Stomach (tissue), 4 donors: ENCODE results near the gene PLD4.
"Not testable (repeated sequence)": the region's sequence is repeated elsewhere in the genome, so short reads cannot be mapped to it uniquely, and the experiment has no call there.

ENCODE experiments used
- POLR2A ChIP-seq, 4 donors: fragments of 450-650 bp; IDR thresholded peaks; one replicate each; pipeline ENCODE4 v1.6.1; 2016; ENCODE audit warnings: antibody characterized with exemption in 4 of 4, control low read depth in 2 of 4, mild to moderate bottlenecking in 1 of 4, moderate library complexity in 1 of 4
- TF ChIP-seq, protein P1 (sequence below), 7 experiments: fragments of 450-650 bp in 4 of 7; fragments of 200-600 bp in 3 of 7; sonication (generic) in 3 of 7; IDR thresholded peaks; one replicate each; pipeline ENCODE4 v1.5.1; 2016 to 2019; ENCODE audit warnings: antibody characterized with exemption in 7 of 7, control low read depth in 2 of 7, mild to moderate bottlenecking in 1 of 7

DNA sequence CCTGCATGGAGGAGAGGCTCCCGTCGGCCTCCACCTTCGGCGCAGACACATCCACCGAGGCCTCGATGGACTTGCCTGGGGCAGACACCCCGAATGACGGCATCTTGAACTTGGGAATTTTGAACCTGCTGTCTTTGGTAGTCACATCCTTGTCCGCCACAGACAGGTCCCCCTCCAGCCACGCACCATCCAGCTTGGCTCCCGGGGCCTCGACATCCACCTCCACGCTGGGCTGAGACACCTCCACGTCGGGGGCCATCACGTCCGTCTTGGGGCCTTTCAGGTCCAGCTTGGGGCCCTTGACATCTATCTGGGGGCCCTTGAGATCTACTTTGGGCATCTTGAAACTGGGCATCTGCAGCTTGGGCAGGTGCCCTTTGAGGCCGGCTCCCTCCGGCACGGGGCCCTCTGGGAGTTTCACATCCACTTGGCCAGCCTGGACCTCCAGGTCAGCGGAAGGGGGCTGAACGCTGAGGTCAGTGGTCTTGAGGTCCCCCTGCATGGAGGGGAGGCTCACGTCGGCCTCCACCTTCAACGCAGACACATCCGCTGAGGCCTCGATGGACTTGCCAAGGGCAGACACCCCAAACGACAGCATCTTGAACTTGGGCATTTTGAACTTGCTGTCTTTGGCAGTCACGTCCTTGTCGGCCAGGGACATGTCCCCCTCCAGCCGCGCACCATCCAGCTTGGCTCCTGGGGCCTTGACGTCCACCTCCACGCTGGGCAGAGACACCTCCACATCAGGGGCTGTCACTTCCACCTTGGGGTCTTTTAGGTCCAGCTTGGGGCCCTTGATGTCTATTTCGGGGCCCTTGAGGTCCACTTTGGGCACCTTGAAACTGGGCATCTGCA lies 23.4 kb downstream of the PLD4 start:
- TF ChIP-seq, protein P1, sequence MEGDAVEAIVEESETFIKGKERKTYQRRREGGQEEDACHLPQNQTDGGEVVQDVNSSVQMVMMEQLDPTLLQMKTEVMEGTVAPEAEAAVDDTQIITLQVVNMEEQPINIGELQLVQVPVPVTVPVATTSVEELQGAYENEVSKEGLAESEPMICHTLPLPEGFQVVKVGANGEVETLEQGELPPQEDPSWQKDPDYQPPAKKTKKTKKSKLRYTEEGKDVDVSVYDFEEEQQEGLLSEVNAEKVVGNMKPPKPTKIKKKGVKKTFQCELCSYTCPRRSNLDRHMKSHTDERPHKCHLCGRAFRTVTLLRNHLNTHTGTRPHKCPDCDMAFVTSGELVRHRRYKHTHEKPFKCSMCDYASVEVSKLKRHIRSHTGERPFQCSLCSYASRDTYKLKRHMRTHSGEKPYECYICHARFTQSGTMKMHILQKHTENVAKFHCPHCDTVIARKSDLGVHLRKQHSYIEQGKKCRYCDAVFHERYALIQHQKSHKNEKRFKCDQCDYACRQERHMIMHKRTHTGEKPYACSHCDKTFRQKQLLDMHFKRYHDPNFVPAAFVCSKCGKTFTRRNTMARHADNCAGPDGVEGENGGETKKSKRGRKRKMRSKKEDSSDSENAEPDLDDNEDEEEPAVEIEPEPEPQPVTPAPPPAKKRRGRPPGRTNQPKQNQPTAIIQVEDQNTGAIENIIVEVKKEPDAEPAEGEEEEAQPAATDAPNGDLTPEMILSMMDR (IDR thresholded peaks at IDR 0.05), result not testable (repeated sequence)
- not testable (repeated sequence) for TF ChIP-seq POLR2A (IDR thresholded peaks at IDR 0.05)
